Lower leg skin (tissue), 3 donors: ENCODE results near the gene FAM98C.

Source experiments
- POLR2A ChIP-seq, 2 donors: fragments of 450-650 bp; IDR thresholded peaks; one replicate each; pipeline ENCODE4 v1.6.1; 2016 to 2017; ENCODE audit warnings: antibody characterized with exemption in 2 of 2, mild to moderate bottlenecking in 1 of 2, moderate library complexity in 1 of 2
- TF ChIP-seq, protein P1 (sequence below), 3 donors: fragments of 450-650 bp; IDR thresholded peaks; one replicate each; pipeline ENCODE4 v1.5.1; 2016; ENCODE audit warnings: antibody characterized with exemption in 3 of 3, mild to moderate bottlenecking in 3 of 3, moderate library complexity in 2 of 3

DNA sequence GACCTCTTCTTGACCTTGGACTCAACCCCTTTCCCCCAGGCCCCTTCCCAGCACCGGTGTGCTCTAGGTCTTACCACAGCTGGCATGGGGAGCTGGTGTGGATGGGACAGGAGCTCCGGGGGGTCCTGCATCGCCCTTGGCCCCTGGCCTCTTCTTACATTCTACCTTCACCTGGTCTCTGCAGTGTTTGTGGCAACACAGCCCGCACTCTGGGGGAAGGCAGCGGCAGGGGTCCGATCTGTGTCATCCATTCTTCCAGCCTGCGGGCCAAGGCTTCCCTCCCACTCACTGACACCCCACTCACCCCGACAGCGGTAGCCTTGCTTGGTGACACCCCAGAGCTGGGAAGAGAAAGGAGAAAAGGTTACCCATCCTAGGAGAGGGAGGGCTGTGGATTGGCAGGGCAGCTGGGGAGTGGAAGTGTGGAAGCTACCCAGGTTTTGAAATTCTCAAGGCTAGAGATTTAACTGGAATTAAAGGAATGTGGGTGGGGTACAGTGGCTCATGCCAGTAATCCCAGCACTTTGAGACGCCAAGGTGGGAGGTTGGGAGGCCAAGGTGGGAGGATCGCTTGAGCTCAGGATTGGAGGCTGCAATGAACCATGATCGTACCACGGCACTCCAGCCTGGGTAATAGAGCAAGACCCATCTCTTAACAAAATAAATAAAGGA is 8.3 kb downstream of the FAM98C start:
- TF ChIP-seq POLR2A (IDR thresholded peaks at IDR 0.05) = no peak
- TF ChIP-seq, protein P1, sequence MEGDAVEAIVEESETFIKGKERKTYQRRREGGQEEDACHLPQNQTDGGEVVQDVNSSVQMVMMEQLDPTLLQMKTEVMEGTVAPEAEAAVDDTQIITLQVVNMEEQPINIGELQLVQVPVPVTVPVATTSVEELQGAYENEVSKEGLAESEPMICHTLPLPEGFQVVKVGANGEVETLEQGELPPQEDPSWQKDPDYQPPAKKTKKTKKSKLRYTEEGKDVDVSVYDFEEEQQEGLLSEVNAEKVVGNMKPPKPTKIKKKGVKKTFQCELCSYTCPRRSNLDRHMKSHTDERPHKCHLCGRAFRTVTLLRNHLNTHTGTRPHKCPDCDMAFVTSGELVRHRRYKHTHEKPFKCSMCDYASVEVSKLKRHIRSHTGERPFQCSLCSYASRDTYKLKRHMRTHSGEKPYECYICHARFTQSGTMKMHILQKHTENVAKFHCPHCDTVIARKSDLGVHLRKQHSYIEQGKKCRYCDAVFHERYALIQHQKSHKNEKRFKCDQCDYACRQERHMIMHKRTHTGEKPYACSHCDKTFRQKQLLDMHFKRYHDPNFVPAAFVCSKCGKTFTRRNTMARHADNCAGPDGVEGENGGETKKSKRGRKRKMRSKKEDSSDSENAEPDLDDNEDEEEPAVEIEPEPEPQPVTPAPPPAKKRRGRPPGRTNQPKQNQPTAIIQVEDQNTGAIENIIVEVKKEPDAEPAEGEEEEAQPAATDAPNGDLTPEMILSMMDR (IDR thresholded peaks at IDR 0.05) = no peak
